ENCODE measurements around the gene FANCB.

The FANCB gene

GRCh38 chrX:14872851-14873675 lies at the start of gene FANCB, which contains the start of gene MOSPD2:
Gene FANCB, minus strand, starts transcription at chrX:14873069. Its CDS starts 7,559 bp downstream, at chrX:14865510.
Gene MOSPD2, plus strand, starts transcription at chrX:14873421. Its CDS starts 108 bp downstream, at chrX:14873529.
- peak; percentile 67 for DNase-seq (ENCODE audit: low read depth)

- no peak for DNase-seq (ENCODE audit: low read depth)
Observed at GRCh38 chrX:14922437-14922836, 49.6 kb upstream of the FANCB start.

- no peak for DNase-seq (ENCODE audit: low read depth)
Observed at GRCh38 chrX:14920196-14920595, 47.3 kb upstream of the FANCB start.

- DNase-seq (ENCODE audit: low read depth): no peak
Observed at GRCh38 chrX:14919407-14919806, 46.5 kb upstream of the FANCB start.

GRCh38 chrX:14916017-14916674 lies 43.3 kb upstream of the FANCB start:
- DNase-seq (ENCODE audit: low read depth): peak; percentile 48

GRCh38 chrX:14915596-14915995 lies 42.7 kb upstream of the FANCB start:
- no peak for DNase-seq (ENCODE audit: low read depth)

- DNase-seq (ENCODE audit: low read depth): no peak
Observed at GRCh38 chrX:14913241-14913640, 40.4 kb upstream of the FANCB start.

- no peak for DNase-seq (ENCODE audit: low read depth)
Observed at GRCh38 chrX:14903891-14904290, 31.0 kb upstream of the FANCB start.

- no peak for DNase-seq (ENCODE audit: low read depth)
Observed at GRCh38 chrX:14902537-14902936, 29.7 kb upstream of the FANCB start.

- no peak for DNase-seq (ENCODE audit: low read depth)
Observed at GRCh38 chrX:14899607-14900006, 26.7 kb upstream of the FANCB start.

- no peak for DNase-seq (ENCODE audit: low read depth)
Observed at GRCh38 chrX:14897042-14897441, 24.2 kb upstream of the FANCB start.

- no peak for DNase-seq (ENCODE audit: low read depth)
Observed at GRCh38 chrX:14896273-14896672, 23.4 kb upstream of the FANCB start.

GRCh38 chrX:14886252-14886651 lies 13.4 kb upstream of the FANCB start:
- DNase-seq (ENCODE audit: low read depth): no peak

- no peak for DNase-seq (ENCODE audit: low read depth)
Observed at GRCh38 chrX:14884714-14885113, 11.8 kb upstream of the FANCB start.

- DNase-seq (ENCODE audit: low read depth): no peak
Observed at GRCh38 chrX:14883826-14884225, 11.0 kb upstream of the FANCB start.

- DNase-seq (ENCODE audit: low read depth): no peak
Observed at GRCh38 chrX:14875624-14876023, 2.8 kb upstream of the FANCB start.

GRCh38 chrX:14873676-14874049 lies 794 bp upstream of the FANCB start:
- DNase-seq (ENCODE audit: low read depth): no peak

GRCh38 chrX:14872355-14872754 lies 514 bp downstream of the FANCB start:
- no peak for DNase-seq (ENCODE audit: low read depth)

GRCh38 chrX:14871767-14872166 lies 1.1 kb downstream of the FANCB start:
- DNase-seq (ENCODE audit: low read depth): no peak

- DNase-seq (ENCODE audit: low read depth): no peak
Observed at GRCh38 chrX:14865201-14865600, 7.7 kb downstream of the FANCB start.

GRCh38 chrX:14864631-14865030 lies 8.2 kb downstream of the FANCB start:
- DNase-seq (ENCODE audit: low read depth): no peak

- no peak for DNase-seq (ENCODE audit: low read depth)
Observed at GRCh38 chrX:14851526-14851925, 21.3 kb downstream of the FANCB start.

- DNase-seq (ENCODE audit: low read depth): no peak
Observed at GRCh38 chrX:14843666-14844065, 29.2 kb downstream of the FANCB start.

Data from HS-27A (cell line).